Stimulated activated CD8-positive, alpha-beta memory T cell treated with anti-CD3 and anti-CD28 coated beads, Interleukin-7, amount 100 ng/mL, for 24 hours (primary cell): ENCODE measurements around the gene SORD.
"Not testable (repeated sequence)": the region's sequence is repeated elsewhere in the genome, so short reads cannot be mapped to it uniquely, and the experiment has no call there.

Experiments used
- DNase-seq: peaks from one replicate; pipeline ENCODE4 v3.0.0-alpha.2; 2020; ENCODE audit warnings: low read depth

The SORD gene

GRCh38 chr15:45097466-45097865 lies 74.5 kb downstream of the SORD start:
- DNase-seq: no peak

- no peak for DNase-seq
These were observed 76.7 kb downstream of the SORD start for GRCh38 chr15:45099549-45100165.

GRCh38 chr15:45100884-45101625 lies 78.1 kb downstream of the SORD start:
- no peak for DNase-seq

GRCh38 chr15:45101749-45102148 lies 78.8 kb downstream of the SORD start:
- no peak for DNase-seq

- DNase-seq: no peak
These were observed 79.2 kb downstream of the SORD start for GRCh38 chr15:45102226-45102625.

- DNase-seq: not testable (repeated sequence)
These were observed 81.2 kb downstream of the SORD start for GRCh38 chr15:45104170-45104569.

- DNase-seq: no peak
These were observed 82.6 kb downstream of the SORD start for GRCh38 chr15:45105586-45105985.

GRCh38 chr15:45106002-45106790 lies 83.2 kb downstream of the SORD start:
- DNase-seq: no peak

- DNase-seq: no peak
These were observed 85.1 kb downstream of the SORD start for GRCh38 chr15:45107941-45108630.

GRCh38 chr15:45110256-45110820 lies 87.3 kb downstream of the SORD start:
- DNase-seq: no peak

GRCh38 chr15:45111390-45112142 lies 88.6 kb downstream of the SORD start:
- no peak for DNase-seq

- no peak for DNase-seq
These were observed 89.2 kb downstream of the SORD start for GRCh38 chr15:45112143-45112590.

GRCh38 chr15:45112591-45113379 lies 89.8 kb downstream of the SORD start:
- DNase-seq: no peak

GRCh38 chr15:45113380-45113990 lies 90.5 kb downstream of the SORD start:
- no peak for DNase-seq

GRCh38 chr15:45114076-45114750 lies 91.2 kb downstream of the SORD start, which contains the start of the genes DUOX2 and DUOXA2:
DUOX2 (minus strand) TSS chr15:45114172; CDS start chr15:45113411, 761 bp downstream.
DUOXA2 (plus strand) TSS chr15:45114326; CDS start chr15:45114606, 280 bp downstream.
- no peak for DNase-seq

GRCh38 chr15:45114751-45115085 lies 91.7 kb downstream of the SORD start:
- no peak for DNase-seq

- DNase-seq: no peak
These were observed 92.4 kb downstream of the SORD start for GRCh38 chr15:45115312-45115820.

GRCh38 chr15:45116006-45116481 lies 93.0 kb downstream of the SORD start:
- no peak for DNase-seq
